SK-N-MC (cell line): ENCODE results near the gene SYK.

Experiments used
- DNase-seq: peaks from one replicate; pipeline ENCODE4 v3.0.0-alpha.2; 2011; ENCODE audit warnings: low read depth, low spot score
- H3K27ac ChIP-seq: fragments of 200-600 bp; sonication (generic); 2 replicates; pipeline ENCODE4 v1.5.1; 2016; ENCODE audit warnings: mixed run types
- H3K36me3 ChIP-seq: fragments of 200-600 bp; sonication (generic); 2 replicates; pipeline ENCODE4 v1.6.1; 2017; ENCODE audit warnings: antibody characterized with exemption, low read length, mixed read lengths; ENCODE audit not compliant: insufficient read depth
- H3K4me3 ChIP-seq: fragments of 200-600 bp; sonication (generic); 2 replicates; pipeline ENCODE4 v1.5.1; 2016
- H3K9ac ChIP-seq: fragments of 200-600 bp; sonication (generic); 2 replicates; pipeline ENCODE4 v1.8.0; 2017; ENCODE audit warnings: mixed run types, mixed read lengths; ENCODE audit not compliant: insufficient read length
- H3K9me3 ChIP-seq: fragments of 200-600 bp; sonication (generic); 2 replicates; pipeline ENCODE4 v1.6.1; 2017; ENCODE audit warnings: low read depth, mild to moderate bottlenecking, antibody characterized with exemption, low read length, moderate library complexity, mixed read lengths
- EZH2 ChIP-seq: fragments of 200-600 bp; sonication (generic); IDR thresholded peaks from one replicate; pipeline ENCODE4 v1.6.1; 2017; ENCODE audit warnings: antibody characterized with exemption
- FOXP2 ChIP-seq: optimal IDR thresholded peaks from 2 replicates; pipeline ENCODE3; 2011; ENCODE audit warnings: mild to moderate bottlenecking, moderate library complexity; ENCODE audit not compliant: insufficient read depth; ENCODE audit errors: extremely low read length, control extremely low read depth
- POLR2AphosphoS5 ChIP-seq: IDR thresholded peaks from 2 replicates; pipeline ENCODE4 v1.6.1; 2012; ENCODE audit warnings: mild to moderate bottlenecking, low read depth, low read length, borderline replicate concordance

The SYK gene

GRCh38 chr9:90825586-90825985 lies 24.0 kb downstream of the SYK start:
- Histone ChIP-seq H3K9me3 (no peaks in the 10 kb centered on the region), H3K27ac (no peak overlapping the region), H3K4me3 (no peak overlapping the region), H3K36me3 (no peaks in the 10 kb centered on the region), H3K9ac (no peak overlapping the region)
- no peak for TF ChIP-seq EZH2
- no peak for TF ChIP-seq FOXP2
- TF ChIP-seq POLR2AphosphoS5: no peak
- no peak for DNase-seq

GRCh38 chr9:90826326-90827020 lies 24.9 kb downstream of the SYK start:
- H3K9ac ChIP-seq: no peak overlapping the region
- TF ChIP-seq POLR2AphosphoS5: no peak
- TF ChIP-seq EZH2: no peak
- TF ChIP-seq FOXP2: no peak
- H3K4me3 ChIP-seq: no peak overlapping the region
- no peaks in the 10 kb centered on the region for H3K36me3 ChIP-seq
- H3K9me3 ChIP-seq: no peaks in the 10 kb centered on the region
- no peak overlapping the region for H3K27ac ChIP-seq
- no peak for DNase-seq

- Histone ChIP-seq H3K36me3 (no peaks in the 10 kb centered on the region), H3K4me3 (no peak overlapping the region), H3K27ac (no peak overlapping the region), H3K9me3 (no peaks in the 10 kb centered on the region), H3K9ac (no peak overlapping the region)
- TF ChIP-seq POLR2AphosphoS5 (no peak), EZH2 (no peak), FOXP2 (no peak)
- no peak for DNase-seq
These were observed 25.7 kb downstream of the SYK start for GRCh38 chr9:90827181-90827871.

GRCh38 chr9:90830051-90830450 lies 28.4 kb downstream of the SYK start:
- no peak overlapping the region for H3K9ac ChIP-seq
- H3K36me3 ChIP-seq: no peaks in the 10 kb centered on the region
- no peak overlapping the region for H3K4me3 ChIP-seq
- H3K27ac ChIP-seq: no peak overlapping the region
- H3K9me3 ChIP-seq: no peaks in the 10 kb centered on the region
- no peak for DNase-seq
- TF ChIP-seq POLR2AphosphoS5 (no peak), EZH2 (no peak), FOXP2 (no peak)

- DNase-seq: no peak
- no peak overlapping the region for H3K4me3 ChIP-seq
- H3K36me3 ChIP-seq: no peaks in the 10 kb centered on the region
- H3K9me3 ChIP-seq: no peaks in the 10 kb centered on the region
- no peak for TF ChIP-seq POLR2AphosphoS5
- H3K9ac ChIP-seq: no peak overlapping the region
- H3K27ac ChIP-seq: no peak overlapping the region
These were observed 29.4 kb downstream of the SYK start for GRCh38 chr9:90830977-90831376.

- Histone ChIP-seq H3K9me3 (no peaks in the 10 kb centered on the region), H3K36me3 (no peaks in the 10 kb centered on the region), H3K4me3 (no peak overlapping the region), H3K27ac (no peak overlapping the region), H3K9ac (no peak overlapping the region)
- TF ChIP-seq EZH2: no peak
- TF ChIP-seq FOXP2: no peak
- no peak for TF ChIP-seq POLR2AphosphoS5
- no peak for DNase-seq
These were observed 30.6 kb downstream of the SYK start for GRCh38 chr9:90832261-90832660.

GRCh38 chr9:90834828-90835595 lies 33.4 kb downstream of the SYK start:
- no peak overlapping the region for H3K4me3 ChIP-seq
- H3K9ac ChIP-seq: no peak overlapping the region
- DNase-seq: no peak
- TF ChIP-seq FOXP2 (no peak), EZH2 (no peak)
- no peak overlapping the region for H3K27ac ChIP-seq
- no peaks in the 10 kb centered on the region for H3K9me3 ChIP-seq
- H3K36me3 ChIP-seq: no peaks in the 10 kb centered on the region

GRCh38 chr9:90836411-90837080 lies 34.9 kb downstream of the SYK start:
- no peak overlapping the region for H3K4me3 ChIP-seq
- TF ChIP-seq POLR2AphosphoS5 (no peak), FOXP2 (no peak), EZH2 (no peak)
- no peak overlapping the region for H3K27ac ChIP-seq
- DNase-seq: no peak
- H3K36me3 ChIP-seq: no peaks in the 10 kb centered on the region
- no peak overlapping the region for H3K9ac ChIP-seq
- no peaks in the 10 kb centered on the region for H3K9me3 ChIP-seq
